K562 (cell line): ENCODE results near the gene NMRK2.

Source experiments
- TF ChIP-seq, protein P1 (sequence below): fragments of 450-650 bp; formaldehyde crosslinking; IDR thresholded peaks from 2 replicates; pipeline ENCODE4 v1.4.0; 2020; ENCODE audit warnings: mild to moderate bottlenecking, moderate library complexity
- TF ChIP-seq, protein P2 (sequence below), 3 experiments: IDR thresholded peaks in 2 of 3; conservative IDR thresholded peaks in 1 of 3; 2 replicates each; pipeline ENCODE4 v1.5.1; 2011 to 2012; ENCODE audit warnings: low read length in 3 of 3, mild to moderate bottlenecking in 3 of 3, control low read depth in 2 of 3, improper control_type of control experiment in 1 of 3, inconsistent platforms in 1 of 3, low read depth in 1 of 3, mixed read lengths in 1 of 3, moderate library complexity in 1 of 3; ENCODE audit not compliant: insufficient read depth in 2 of 3

DNA sequence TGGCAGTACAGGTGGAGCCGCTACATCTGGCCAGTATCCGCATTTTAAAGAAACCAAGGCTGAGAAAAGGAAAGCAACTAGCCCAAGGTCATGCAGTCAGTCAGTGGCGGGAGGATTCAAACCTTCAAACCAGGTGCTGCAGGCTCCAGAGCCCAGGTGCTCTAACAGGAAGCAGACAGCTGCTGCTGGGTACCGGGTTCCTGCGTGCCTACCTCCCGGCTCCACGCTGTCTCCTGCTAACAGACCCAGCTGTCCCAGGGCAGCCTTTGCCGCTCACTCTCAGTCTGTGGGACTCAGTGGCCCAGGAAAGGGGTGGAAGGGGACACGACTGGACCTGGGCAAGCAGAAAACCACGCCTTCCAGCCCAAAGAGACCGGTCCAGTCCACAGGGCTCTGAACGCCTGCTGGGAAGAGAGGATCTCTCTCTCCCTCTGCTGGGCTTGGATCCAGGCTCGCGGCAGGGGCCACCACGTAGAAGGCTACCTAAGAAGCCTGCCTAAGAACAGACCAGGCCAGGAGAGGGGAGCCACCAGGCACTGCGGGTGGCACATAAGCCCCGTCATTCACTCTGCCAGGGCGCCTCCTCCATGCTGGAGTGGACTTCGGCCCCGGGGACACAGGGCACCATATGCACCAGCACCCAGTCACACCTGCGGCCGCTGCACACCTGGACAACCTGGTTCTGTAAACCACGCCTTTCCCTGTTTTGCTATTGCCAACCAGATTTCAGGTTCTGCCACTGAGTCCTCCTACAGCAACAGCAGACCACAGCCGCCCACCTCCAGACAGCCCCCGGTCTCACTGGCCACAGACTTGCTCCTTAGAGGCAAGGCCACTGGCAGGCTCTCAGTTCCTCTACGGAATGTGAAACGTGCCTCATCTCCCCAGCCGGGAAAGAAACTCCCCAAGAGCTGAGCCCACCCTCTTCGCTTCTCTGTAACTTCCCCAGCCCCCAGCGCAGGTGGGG lies 33.5 kb downstream of the NMRK2 start:
- TF ChIP-seq, protein P1, sequence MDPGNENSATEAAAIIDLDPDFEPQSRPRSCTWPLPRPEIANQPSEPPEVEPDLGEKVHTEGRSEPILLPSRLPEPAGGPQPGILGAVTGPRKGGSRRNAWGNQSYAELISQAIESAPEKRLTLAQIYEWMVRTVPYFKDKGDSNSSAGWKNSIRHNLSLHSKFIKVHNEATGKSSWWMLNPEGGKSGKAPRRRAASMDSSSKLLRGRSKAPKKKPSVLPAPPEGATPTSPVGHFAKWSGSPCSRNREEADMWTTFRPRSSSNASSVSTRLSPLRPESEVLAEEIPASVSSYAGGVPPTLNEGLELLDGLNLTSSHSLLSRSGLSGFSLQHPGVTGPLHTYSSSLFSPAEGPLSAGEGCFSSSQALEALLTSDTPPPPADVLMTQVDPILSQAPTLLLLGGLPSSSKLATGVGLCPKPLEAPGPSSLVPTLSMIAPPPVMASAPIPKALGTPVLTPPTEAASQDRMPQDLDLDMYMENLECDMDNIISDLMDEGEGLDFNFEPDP (CRISPR knock-in tag) = no peak
- TF ChIP-seq, protein P2, sequence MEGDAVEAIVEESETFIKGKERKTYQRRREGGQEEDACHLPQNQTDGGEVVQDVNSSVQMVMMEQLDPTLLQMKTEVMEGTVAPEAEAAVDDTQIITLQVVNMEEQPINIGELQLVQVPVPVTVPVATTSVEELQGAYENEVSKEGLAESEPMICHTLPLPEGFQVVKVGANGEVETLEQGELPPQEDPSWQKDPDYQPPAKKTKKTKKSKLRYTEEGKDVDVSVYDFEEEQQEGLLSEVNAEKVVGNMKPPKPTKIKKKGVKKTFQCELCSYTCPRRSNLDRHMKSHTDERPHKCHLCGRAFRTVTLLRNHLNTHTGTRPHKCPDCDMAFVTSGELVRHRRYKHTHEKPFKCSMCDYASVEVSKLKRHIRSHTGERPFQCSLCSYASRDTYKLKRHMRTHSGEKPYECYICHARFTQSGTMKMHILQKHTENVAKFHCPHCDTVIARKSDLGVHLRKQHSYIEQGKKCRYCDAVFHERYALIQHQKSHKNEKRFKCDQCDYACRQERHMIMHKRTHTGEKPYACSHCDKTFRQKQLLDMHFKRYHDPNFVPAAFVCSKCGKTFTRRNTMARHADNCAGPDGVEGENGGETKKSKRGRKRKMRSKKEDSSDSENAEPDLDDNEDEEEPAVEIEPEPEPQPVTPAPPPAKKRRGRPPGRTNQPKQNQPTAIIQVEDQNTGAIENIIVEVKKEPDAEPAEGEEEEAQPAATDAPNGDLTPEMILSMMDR (IDR thresholded peaks at IDR 0.05 in 2 of 3, conservative IDR thresholded peaks at IDR 0.05 in 1 of 3; ENCODE audit: insufficient read depth in 2 of 3, low read depth in 1 of 3, low read length in 3 of 3) = no peak
